K562 (cell line): Measurements from ENCODE around the gene MIEN1. TPM values are rescaled to one million over a fixed set of nuclear protein-coding genes. Genes with fewer than 3 reads are reported as not detected.
A peak's percentile ranks its signal among the peaks of the same experiment; 100 is the strongest.

Experiments used
- ATF7 ChIP-seq: fragments of 450-650 bp; IDR thresholded peaks from 2 replicates; pipeline ENCODE4 v1.7.1; 2014; ENCODE audit warnings: mild to moderate bottlenecking, moderate library complexity
- CREM ChIP-seq: IDR thresholded peaks from 2 replicates; pipeline ENCODE4 v1.6.1; 2014; ENCODE audit warnings: antibody characterized with exemption, low read depth
- CTBP1 ChIP-seq: fragments of 450-650 bp; IDR thresholded peaks from 2 replicates; pipeline ENCODE4 v1.6.1; 2016; ENCODE audit warnings: borderline replicate concordance
- ELK1 ChIP-seq: sonication (generic); formaldehyde crosslinking; IDR thresholded peaks from 2 replicates; pipeline ENCODE4 v1.8.1; 2022; ENCODE audit warnings: missing genetic modification reagents
- MYC ChIP-seq, 2 experiments: fragments of 250-450 bp in 1 of 2; sonication (Bioruptor Pico) in 1 of 2; IDR thresholded peaks; 2 replicates each; pipeline versions ENCODE4 v1.5.1 to v1.6.1; 2012 to 2021; ENCODE audit warnings: low read depth in 2 of 2, borderline replicate concordance in 1 of 2, improper control_type of control experiment in 1 of 2, low read length in 1 of 2, mild to moderate bottlenecking in 1 of 2, moderate library complexity in 1 of 2
- PHF8 ChIP-seq: fragments of 200-600 bp; sonication (generic); IDR thresholded peaks from 2 replicates; pipeline ENCODE4 v1.6.1; 2012; ENCODE audit warnings: mixed run types, mild to moderate bottlenecking, inconsistent platforms, low read length, moderate library complexity, borderline replicate concordance
- PKNOX1 ChIP-seq: fragments of 450-650 bp; IDR thresholded peaks from 2 replicates; pipeline ENCODE4 v1.6.1; 2016
- TFAP4 ChIP-seq: sonication (generic); formaldehyde crosslinking; IDR thresholded peaks from 2 replicates; pipeline ENCODE4 v1.8.0; 2022; ENCODE audit warnings: missing genetic modification reagents, mild to moderate bottlenecking, moderate library complexity, borderline replicate concordance
- ZEB2 ChIP-seq: fragments of 450-650 bp; IDR thresholded peaks from 2 replicates; pipeline ENCODE4 v1.6.1; 2016
- ZNF77 ChIP-seq: fragments of 250-450 bp; sonication (Bioruptor Pico); IDR thresholded peaks from 2 replicates; pipeline ENCODE4 v1.5.0; 2020
- polyA plus RNA-seq, 8 experiments: library from polyadenylated mRNA; depleted of rRNA in 4 of 8; stranded (reverse) in 5 of 8; unstranded in 3 of 8; fragments of >200 nt; fragmentation: Nextera tagmentation in 2 of 8; fragmentation: Illumina TruSeq in 1 of 8; extraction: Ambion mirVana in 2 of 8; extraction: Trizol in 1 of 8; gene quantifications; 2 replicates each; pipeline versions ENCODE4 v1.2.1 to v1.2.3, GENCODE V29; 2011 to 2014; ENCODE audit warnings: inconsistent platforms in 1 of 8, missing spikeins in 1 of 8
- total RNA-seq, 7 experiments: library from RNA; depleted of rRNA in 6 of 7; stranded (reverse); fragments of >200 nt in 6 of 7; fragmentation: Illumina TruSeq in 2 of 7; extraction: Trizol in 2 of 7; gene quantifications; 2 replicates each; pipeline versions ENCODE4 v1.2.1 to v1.2.3, GENCODE V29; 2011 to 2021; ENCODE audit warnings: low replicate concordance in 1 of 7
- TF ChIP-seq, protein P1 (sequence below): fragments of 450-650 bp; IDR thresholded peaks from 2 replicates; pipeline ENCODE4 v1.6.1; 2018; ENCODE audit warnings: mild to moderate bottlenecking, low read depth; ENCODE audit not compliant: partially characterized antibody
- TF ChIP-seq, protein P2 (sequence below): fragments of 200-800 bp; sonication (Bioruptor generic); IDR thresholded peaks from 2 replicates; pipeline ENCODE4 v1.6.1; 2017; ENCODE audit warnings: missing genetic modification characterization, missing compliant biosample characterization

MIEN1 gene
- total and polyA plus RNA-seq, 9 of the 15 experiments (the other 6 are each of a cell fraction or from before 2014, with no cell fraction given), result 61.3 to 142 (median 78.9) TPM

- TF ChIP-seq ZNF77 (CRISPR knock-in tag) (no peak), ELK1 (no peak), ZEB2 (peak; percentile 66), MYC (IDR thresholded peaks at IDR 0.05; ENCODE audit: low read depth, low read length) (no peak), MYC (CRISPR knock-in tag; IDR thresholded peaks at IDR 0.05; ENCODE audit: borderline replicate concordance, low read depth) (no peak), PHF8 (peak; percentile 10; the same call in 1 of the 2 replicates), PKNOX1 (no peak), CREM (0 out of 2 replicates have a peak, but pooled peaks have one; percentile 28), TFAP4 (CRISPR knock-in tag) (peak; percentile 25; the same call in 1 of the 2 replicates), CTBP1 (0 out of 2 replicates have a peak, but pooled peaks have one; percentile 34), ATF7 (peak; percentile 42; the same call in 1 of the 2 replicates)
- TF ChIP-seq, protein P1, sequence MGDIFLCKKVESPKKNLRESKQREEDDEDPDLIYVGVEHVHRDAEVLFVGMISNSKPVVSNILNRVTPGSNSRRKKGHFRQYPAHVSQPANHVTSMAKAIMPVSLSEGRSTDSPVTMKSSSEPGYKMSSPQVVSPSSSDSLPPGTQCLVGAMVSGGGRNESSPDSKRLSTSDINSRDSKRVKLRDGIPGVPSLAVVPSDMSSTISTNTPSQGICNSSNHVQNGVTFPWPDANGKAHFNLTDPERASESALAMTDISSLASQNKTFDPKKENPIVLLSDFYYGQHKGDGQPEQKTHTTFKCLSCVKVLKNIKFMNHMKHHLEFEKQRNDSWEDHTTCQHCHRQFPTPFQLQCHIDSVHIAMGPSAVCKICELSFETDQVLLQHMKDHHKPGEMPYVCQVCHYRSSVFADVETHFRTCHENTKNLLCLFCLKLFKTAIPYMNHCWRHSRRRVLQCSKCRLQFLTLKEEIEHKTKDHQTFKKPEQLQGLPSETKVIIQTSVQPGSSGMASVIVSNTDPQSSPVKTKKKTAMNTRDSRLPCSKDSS, result no peak
- TF ChIP-seq, protein P2, sequence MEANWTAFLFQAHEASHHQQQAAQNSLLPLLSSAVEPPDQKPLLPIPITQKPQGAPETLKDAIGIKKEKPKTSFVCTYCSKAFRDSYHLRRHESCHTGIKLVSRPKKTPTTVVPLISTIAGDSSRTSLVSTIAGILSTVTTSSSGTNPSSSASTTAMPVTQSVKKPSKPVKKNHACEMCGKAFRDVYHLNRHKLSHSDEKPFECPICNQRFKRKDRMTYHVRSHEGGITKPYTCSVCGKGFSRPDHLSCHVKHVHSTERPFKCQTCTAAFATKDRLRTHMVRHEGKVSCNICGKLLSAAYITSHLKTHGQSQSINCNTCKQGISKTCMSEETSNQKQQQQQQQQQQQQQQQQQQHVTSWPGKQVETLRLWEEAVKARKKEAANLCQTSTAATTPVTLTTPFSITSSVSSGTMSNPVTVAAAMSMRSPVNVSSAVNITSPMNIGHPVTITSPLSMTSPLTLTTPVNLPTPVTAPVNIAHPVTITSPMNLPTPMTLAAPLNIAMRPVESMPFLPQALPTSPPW (CRISPR knock-in tag), result peak; percentile 55; the same call in 1 of the 2 replicates
These were observed 7.6 kb upstream of the MIEN1 start, which contains the start of gene GRB7 (continued) for GRCh38 chr17:39737760-39738567.
